DLD1 (cell line): ENCODE results near the gene ALLC.

Experiments
- in situ Hi-C: cut with HindIII; loops from 2 replicates; pipeline ENCODE4 v1.10.0; 2017; ENCODE audit warnings: low sequenced_read_pairs

The ALLC gene

DNA sequence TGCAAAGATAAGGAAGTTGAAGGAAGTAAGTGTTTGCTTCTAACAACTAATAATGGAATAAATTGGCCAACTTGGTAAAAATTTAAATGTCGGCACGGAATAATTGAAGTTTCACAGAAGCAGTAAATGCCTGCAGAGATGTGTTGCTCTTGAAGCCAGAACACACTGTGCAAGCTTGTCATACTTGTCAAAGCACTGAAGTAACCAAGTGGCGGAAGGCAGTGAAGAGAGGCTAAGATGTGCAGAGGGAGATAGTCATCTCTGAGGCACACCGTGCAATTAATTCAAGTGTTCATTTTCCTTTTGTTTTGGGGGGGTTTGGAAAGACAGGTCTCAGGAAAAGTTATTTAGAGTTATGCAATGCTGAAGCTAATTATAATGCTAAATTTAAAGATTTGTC is 50.6 kb downstream of the ALLC start:
- in situ Hi-C loops, result no loop called here

DNA sequence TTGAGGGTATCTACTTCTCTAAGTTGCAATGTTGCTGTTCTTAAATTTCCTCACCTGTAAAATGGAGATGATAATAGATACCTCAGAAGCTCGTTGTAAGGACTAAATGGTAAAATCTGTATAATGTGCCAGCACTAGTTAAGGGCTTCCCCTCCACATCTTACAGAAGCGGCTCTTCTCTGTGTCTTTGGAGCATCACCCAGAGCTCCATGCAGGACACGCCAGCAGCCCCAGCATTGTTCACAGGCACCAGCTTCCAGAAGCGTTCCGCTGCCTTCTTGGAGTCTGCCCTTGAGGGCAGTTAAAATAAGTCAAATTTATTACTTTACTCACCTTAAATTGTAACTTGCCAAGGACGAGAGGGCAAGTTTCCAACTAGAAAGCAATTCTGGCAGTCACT is 51.2 kb downstream of the ALLC start:
- in situ Hi-C loops, result no loop called here

DNA sequence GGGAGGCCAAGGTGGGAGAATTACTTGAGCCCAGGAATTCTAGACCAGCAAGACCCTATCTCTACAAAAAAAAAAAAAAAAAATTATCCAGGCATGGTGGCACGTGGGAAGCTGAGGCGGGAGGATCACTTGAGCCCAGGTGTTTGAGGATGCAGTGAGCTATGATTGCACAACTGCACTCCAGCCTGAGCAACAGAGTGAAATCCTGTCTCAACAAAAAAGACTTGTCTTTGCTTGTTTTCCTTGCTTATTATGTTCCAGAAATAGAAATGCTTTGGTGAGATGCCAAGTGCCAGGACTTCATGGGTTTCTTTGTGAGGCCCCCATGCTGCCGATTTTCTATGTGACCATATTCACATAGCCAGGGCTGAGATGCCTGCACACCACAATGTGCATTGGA is 54.4 kb downstream of the ALLC start:
- in situ Hi-C loops, result no loop called here

DNA sequence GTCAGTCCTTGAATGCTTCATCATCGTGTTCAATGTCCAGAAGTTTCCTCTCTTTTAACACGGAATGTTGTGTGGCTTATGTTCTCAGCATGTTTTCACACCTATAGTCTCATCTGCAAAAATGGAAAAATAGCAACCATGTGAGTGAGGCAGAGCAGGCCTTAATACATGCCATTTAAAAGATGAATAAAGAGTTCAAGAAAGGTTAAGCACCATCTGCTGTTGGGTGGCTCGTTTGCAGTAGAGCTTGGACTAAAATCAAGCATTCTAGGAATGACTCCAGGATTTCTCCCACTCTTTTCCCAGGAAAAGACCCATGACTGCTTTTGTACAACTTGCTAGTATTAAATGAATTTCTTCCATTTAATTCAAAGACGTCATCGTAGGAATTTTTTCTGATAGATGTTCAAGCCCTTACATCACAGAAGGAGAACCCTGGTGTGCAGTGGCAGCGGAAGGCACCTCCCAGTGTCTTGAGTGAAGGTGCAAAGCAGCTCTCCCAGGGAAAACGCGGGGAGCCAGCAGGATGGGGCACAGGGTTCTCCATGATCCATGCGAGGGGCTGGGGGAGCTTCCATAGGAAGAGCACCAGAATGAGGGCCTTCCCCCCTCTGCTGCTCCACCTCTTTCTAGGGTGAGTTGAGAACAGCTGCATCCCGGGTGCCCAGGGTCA is 55.0 kb downstream of the ALLC start:
- in situ Hi-C loops, result no loop called here

DNA sequence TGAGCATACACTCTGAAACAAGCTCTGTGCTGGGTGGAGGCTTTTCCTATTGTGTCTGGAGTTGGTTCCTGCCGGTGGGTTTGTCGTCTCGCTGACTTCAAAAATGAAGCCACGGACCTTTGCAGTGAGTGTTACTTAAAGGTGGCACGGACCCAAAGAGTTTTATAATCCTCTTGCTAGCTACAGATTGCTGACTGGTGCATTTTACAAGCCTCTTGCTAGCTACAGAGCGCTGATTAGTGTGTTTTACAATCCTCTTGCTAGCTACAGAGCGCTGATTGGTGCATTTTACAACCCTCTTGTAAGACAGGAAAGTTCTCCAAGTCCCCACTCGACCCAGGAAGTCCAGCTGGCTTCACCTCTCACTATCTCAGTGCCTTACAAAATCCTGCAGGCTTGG is 60.7 kb downstream of the ALLC start:
- in situ Hi-C loops, result no loop called here

DNA sequence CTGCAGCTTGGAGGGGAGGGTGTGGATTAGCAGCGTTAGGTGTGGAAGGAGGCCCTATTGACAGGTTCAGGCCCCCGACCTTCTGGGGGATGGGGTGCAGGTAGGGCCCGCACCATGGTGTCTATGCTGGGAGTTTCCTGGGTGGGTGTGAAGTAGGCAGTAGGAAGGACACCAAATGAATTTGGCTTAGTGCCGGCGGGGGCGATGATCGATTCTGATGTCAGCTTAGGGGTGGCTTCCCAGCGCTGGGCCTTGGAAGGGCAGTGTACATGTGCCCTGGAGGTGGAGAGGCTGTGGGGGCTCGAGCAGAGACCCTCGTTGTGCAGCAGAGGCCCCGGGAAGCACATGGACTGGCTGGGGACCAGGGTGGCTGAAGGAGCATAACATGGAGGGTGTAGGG is 67.0 kb downstream of the ALLC start:
- in situ Hi-C loops, result no loop called here

DNA sequence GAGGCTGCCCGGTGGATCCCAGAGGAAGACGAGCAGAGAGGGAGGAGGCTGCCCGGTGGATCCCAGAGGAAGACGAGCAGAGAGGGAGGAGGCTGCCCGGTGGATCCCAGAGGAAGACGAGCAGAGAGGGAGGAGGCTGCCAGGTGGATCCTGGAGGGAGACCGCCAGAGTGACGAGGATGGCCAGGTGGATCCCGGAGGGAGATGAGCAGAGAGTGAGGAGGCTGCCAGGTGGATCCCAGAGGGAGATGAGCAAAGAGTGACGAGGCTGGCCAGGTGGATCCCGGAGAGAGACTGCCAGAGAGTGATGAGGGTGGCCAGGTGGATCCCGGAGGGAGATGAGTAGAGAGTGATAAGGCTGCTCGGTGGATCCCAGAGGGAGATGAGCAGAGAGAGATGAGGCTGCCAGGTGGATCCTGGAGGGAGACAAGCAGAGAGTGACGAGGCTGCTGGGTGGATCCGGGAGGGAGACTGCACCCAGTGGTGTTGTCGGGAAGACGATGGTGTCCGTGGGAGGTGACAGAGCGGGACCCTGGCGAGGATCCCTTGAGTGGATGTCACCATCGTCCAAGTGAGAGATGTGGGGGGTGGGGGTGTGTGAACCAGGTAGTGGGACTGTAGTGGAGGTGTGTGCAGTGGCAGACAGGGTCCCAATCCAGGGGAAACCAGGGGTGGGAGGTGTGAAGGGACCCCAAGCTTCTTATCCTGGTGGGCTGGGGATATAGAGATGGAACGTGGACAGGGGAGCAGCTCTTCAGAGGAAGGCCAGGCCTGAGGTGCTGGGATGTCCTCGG is 67.7 kb downstream of the ALLC start:
- in situ Hi-C loops, result no loop called here

DNA sequence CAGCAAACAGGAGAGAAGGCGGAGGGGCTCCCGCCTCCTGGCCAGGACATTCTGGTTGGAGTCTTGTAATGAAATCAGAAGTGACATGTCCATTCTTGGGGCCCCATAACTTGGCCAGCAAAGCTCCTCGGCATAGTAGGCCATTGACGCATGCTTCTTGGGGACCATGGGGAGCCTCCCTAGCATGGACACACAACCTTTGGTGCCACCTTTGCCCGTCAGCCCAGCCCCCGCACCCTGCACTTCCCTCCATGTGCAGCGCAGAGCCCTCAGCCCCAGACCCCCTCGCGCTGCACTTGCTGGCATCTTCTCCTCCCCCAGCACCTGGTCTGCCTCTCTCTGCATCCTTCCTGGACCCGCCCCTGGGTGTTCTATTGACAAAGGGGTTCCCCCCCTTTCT is 68.5 kb downstream of the ALLC start:
- in situ Hi-C loops, result no loop called here

DNA sequence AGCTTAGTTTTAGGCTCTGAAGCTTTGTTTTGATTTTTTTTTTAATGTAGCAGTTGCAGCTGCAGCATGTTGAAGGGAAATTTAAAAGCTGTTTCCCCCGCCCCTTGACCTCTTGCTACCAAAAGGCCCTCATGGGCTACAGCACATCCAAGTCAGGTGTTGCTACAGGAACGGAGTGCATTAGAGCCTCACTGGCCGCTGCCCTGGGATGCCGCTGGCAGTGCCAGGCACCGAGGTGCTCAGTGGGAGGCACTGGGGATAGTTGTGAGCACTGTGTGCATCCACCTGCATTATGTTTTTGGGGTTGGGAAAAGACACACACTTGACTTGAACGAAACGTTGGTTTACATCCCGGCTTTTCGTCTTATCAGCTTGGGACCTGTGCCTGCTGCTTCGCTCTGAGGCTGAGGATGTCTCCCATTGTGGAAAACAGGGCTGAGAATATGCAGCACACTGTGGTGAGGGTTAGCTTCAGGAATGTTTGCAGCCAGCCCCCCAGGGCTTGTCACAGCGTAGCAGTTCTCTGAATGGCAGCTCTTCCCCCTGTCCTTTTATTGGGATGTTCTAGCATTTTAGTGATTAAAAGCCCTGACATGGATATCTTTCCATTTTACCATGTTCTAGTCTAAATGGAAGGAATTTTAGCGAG is 69.5 kb downstream of the ALLC start:
- in situ Hi-C loops, result no loop called here

DNA sequence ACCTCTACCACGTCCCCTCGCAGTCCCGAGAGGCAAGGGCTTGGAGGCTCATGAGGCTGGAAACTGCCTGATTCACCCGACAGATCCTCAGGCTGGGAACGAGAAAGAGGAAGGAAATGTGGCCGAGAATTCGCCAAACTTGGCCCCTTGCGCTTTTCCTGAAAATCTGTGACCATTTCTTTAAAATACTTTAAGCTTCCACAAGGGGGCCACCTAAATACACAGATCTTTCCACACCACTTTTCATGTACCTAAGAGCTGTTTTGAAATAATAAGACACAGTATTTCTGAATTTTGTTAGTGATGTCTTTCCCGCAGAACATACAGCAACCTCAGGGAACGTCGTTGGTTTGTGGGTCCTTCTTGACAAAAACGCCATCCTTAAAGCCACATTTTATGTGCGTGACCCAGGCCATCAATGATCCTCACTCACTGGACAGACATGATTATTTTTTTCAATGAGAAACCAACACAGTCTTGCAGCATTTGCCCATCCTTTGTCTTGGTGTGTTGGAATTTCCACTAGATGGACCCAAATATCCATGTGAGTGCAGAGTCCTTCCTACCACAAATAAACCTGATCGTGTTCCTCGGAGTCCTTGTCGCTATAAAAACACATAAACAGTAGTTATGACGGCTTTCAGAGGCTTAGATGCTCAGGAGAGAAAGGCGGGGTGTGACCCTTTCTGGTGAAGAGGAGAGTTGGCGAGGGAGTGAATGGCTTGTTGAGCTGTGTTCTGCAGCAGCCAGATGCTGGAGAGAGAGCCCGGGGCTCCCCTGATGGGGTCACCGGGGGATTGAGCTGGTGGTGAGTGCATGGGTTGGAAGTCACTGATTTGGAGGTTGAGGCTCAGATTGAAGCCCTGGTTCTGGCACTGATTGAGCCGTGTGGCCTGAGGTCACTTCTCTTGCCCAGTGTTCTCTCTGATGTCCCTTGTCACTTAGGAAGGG is 70.4 kb downstream of the ALLC start:
- in situ Hi-C loops, result no loop called here

DNA sequence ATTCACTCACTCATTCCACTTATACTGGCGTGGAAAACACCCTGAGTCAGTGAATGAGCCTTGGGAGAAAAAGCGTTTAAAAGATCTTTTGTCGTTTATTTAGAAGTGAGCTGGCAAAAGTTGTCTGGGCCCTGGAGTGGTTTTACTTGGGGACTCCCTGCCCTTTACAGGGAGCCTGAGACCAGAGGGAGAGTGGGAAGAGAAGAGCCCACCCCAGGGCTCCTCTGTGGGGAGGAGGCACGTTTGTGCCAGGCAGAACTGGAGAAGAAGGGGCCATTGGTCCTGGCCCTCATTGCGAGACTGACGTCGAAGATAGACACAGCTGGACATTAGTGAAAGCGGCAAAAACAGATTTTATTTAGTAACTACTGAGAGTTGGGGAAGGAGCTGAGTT is 71.1 kb downstream of the ALLC start:
- in situ Hi-C loops, result no loop called here

DNA sequence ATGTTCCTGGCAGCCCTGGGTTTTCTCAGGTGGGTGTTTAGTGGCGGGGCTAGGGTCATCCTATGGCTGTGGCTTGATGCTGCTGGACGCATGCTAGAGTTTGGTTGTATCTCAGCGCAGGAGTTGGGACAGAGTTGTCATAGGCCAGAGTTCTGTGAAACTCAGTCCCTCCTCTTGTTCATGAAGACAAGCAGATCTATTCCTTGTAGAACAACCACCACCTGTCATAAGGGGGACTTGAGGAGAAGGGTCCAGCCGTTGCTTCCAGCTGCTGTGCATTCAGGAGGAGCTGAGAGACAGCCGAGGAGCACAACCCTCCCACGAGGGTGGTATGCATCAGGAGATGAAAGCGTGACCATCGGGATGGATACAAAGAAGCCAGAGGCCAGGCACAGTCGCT is 71.8 kb downstream of the ALLC start:
- in situ Hi-C loops, result no loop called here

DNA sequence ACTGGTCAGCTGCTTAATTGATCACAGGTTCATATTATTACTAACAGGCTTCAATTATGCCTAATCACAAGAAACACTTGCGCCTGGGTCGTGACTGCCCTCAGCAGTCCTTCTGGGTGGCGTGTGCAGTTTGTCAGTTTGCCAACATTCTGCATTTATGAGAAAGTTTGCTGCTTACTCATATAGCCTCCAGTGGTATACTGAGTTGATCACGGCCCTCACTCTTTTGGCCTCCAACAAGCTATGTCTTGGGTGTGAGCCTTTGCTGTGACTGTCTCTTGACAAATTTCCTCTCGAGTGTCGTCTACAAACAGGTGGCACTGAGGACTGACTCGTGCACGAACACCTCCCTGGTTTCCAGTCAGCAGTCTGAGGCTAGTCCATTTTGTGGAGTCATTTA is 72.6 kb downstream of the ALLC start:
- in situ Hi-C loops, result no loop called here

DNA sequence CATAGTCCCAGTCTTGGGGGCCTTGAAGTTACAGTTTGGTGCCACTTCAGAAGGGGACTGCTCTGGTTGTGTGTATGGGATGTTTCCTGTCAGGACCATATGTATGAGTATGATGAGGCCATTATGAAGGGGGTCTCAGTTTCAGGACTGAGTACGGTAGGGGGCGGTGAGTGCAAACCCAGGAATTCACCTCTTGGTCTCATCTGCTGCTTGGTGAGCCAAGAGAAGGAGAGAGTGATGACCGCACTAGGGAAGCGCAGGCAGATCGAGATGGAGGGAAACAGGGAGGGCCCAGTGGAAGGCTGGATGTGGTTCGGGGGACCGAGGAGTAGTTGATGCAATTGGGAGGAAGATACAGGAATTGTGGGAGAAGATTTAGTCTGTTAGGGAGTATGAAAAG is 73.8 kb downstream of the ALLC start:
- in situ Hi-C loops, result no loop called here

DNA sequence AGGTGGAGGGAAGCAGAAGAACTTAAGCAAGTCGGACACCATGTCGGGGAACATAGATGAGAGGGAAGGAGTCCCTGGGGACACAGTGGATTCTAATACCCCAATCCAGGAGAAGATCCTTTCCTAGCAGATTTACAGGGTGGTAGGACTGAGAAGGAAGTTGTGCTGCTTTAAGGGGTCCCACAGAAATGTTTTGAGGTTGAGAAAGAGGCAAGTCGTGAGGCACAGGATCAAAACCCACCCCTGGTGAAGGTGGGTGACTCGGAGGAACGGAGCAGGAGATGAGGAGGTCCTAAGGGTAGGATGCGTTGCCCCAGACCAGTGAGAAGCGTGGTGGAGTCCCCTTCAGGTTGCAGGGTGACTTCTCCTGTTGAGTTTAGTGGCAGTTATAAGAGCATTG is 78.1 kb downstream of the ALLC start:
- in situ Hi-C loops, result no loop called here

DNA sequence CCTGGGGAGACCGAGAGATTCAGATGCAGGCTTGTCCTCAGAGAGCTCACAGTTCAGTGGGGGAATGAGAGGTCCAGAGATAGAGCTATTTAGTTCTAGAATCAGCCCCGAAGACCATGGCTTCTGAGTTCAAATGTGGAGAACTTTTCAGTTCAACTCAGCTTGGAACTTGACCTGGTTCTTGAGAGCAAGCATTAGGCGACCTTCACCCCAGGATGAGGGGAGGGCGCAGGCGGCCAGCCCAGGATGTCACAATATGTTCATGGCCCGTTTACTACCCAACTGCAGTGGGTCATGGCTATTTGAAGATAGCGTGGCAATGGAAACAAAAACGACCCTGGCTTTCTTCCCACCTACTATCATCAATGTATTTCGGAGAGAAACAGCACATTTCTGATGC is 79.1 kb downstream of the ALLC start:
- in situ Hi-C loops, result no loop called here

DNA sequence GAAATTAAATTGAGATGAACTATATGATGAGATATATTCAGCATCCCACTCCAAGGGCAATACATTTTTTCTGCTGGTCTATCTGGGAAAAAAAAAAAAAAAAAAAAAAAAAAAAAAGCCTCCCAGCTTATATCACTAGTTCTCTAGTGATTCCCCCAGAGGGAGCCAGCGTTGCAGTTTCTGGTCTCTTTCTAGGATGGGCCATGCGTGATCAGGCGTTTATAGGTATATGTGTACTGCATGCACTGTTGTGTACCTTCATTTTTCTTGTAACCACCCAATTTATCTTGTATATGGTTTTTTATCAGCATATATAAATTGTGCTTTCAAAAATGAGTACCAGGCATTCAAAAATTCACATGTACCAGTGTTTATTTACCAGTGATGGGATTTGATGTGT is 80.5 kb downstream of the ALLC start:
- in situ Hi-C loops, result no loop called here

DNA sequence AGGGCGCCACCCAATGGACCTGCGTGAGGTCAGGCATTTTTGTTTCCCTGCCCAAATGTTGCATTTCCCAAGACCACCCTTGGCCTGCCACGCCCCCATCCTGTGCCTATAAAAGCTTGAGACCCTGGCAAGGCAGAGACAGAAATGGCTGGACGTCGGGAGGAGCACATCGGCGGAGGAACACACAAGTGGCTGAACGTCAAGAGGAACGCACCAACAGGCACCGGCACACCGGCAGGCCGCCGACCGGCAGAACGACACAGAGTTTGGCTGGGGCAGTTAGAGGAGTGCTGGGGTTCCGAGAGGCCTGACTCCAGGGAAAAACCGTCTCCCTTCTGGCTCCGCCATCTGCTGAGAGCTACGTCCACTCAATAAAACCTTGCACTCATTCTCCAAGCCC is 81.3 kb downstream of the ALLC start:
- in situ Hi-C loops, result no loop called here

DNA sequence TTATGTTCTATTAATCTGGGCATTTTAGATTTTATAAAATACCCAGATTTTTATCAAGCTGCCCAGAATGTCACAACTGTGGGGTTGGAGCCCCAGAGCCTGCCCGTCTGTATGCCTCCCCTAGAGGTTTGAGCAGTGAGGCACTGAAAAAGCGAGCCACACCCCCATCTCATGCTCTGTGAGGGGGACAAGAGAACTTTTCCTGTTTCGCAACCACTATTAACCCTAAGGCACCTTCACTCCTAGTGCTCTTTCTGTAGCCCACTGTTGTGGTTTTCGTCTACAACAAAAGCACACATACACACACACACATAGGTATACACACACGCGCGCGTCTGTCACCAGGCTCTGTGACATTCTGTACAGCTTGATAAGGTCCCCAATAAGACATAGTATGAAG is 83.4 kb downstream of the ALLC start:
- in situ Hi-C loops, result no loop called here

DNA sequence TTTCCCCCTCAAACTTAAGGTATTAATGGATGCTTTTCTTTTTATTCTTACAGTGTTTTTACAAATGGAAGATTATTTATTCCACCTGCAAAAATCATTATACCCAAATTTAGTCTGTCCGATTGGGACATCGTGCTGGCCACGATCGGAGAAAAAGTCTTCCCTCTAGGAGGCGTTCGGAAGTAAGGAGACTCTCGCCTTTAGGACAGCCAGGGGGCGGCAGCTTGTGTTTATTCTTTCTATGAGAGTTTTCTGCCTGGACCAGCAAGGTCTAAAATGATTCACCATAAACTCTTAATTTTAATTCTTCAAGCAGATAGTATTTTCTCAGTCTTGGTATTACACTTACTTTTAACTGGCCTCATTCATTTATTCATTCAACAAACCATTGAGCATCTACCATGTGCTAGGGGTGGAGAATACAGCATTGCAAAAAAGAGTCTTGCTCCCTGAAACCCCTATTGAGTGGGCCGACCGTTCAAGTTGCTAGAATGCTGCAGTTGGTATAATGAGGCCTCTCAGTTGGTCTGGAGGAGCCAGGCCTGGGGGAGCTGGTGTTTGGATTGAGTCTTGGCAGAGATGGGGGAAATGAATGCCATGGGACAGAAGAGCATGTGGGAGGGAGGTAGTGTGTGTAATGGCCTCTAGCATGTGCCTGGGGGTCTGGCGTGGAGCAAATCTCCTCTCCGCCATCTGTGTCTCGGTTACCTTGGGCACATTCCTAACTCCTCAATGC is 84.0 kb downstream of the ALLC start:
- in situ Hi-C loops, result no loop called here
